ENCODE measurements around the gene BROX.

BROX gene

DNA sequence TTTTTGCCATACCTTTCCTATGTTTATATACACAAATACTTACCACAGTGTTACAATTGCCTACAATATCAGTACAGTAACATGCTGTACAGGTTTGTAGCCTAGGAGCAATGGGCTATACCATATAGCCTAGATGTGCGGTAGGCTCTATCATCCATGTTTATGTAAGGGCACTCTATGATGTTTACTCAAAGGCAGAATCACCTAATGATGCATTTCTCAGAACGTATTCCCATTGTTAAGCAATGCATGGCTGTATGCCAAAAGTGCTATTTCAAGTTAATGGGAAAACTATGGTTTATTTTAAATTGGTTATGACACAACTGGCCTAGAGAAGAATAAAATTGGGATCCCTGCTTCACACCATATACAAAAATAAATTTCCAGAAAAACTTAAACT is 65.6 kb downstream of the BROX start:
- Mint-ChIP-seq H3K4me3 (no peak overlapping the region), H3K27ac (no peak overlapping the region), H3K27me3 (ENCODE audit: low read depth) (no peaks in the 10 kb centered on the region), H3K36me3 (ENCODE audit: low read depth) (no peaks in the 10 kb centered on the region), H3K4me1 (peaks cover 6% of the 10 kb centered on the region), H3K9me3 (no peaks in the 10 kb centered on the region)
- TF ChIP-seq, protein P1, sequence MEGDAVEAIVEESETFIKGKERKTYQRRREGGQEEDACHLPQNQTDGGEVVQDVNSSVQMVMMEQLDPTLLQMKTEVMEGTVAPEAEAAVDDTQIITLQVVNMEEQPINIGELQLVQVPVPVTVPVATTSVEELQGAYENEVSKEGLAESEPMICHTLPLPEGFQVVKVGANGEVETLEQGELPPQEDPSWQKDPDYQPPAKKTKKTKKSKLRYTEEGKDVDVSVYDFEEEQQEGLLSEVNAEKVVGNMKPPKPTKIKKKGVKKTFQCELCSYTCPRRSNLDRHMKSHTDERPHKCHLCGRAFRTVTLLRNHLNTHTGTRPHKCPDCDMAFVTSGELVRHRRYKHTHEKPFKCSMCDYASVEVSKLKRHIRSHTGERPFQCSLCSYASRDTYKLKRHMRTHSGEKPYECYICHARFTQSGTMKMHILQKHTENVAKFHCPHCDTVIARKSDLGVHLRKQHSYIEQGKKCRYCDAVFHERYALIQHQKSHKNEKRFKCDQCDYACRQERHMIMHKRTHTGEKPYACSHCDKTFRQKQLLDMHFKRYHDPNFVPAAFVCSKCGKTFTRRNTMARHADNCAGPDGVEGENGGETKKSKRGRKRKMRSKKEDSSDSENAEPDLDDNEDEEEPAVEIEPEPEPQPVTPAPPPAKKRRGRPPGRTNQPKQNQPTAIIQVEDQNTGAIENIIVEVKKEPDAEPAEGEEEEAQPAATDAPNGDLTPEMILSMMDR (IDR thresholded peaks at IDR 0.05; ENCODE audit: unreplicated experiment in 3 of 3), result no peak

DNA sequence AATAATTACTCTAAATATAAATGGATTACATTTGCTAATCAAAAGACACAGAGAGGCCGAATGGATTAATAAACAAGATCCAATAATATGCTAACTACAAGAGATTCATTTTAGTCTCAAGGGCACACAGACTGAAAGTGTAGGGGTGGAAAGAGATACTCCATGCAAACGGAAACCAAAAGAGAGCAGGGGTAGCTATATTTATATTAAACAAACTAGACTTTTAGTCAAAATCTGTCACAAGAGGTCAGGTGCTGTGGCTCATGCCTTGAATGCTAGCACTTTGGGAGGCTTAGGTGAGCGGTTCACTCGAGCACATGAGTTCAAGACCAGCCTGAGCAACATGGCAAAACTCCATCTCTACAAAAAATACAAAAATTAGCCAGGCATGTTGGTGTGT is 68.9 kb downstream of the BROX start:
- TF ChIP-seq, protein P1 (IDR thresholded peaks at IDR 0.05; ENCODE audit: unreplicated experiment in 3 of 3), result no peak
- Mint-ChIP-seq H3K9me3 (no peaks in the 10 kb centered on the region), H3K27me3 (ENCODE audit: low read depth) (no peaks in the 10 kb centered on the region), H3K27ac (no peak overlapping the region), H3K4me3 (no peak overlapping the region), H3K4me1 (peaks cover 28% of the 10 kb centered on the region), H3K36me3 (ENCODE audit: low read depth) (no peaks in the 10 kb centered on the region)

DNA sequence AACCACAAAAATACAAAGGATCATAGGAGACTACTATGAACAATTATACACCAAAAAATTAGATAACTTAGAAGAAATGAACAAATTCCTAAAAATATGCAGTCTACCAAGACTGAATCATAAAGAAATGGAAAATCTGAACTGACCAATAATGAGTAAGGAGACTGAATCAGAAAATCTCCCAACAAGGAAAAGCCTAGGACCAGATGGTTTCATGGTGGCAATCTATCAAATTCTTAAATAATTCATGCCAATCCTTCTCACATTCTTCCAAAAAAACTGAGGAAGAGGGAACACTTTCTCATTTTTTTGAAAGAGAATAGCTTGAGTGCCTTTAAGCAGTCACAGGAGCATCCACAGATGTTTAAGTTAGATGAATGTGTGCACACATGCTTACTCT is 70.7 kb downstream of the BROX start:
- Mint-ChIP-seq H3K36me3 (ENCODE audit: low read depth) (no peaks in the 10 kb centered on the region), H3K9me3 (no peaks in the 10 kb centered on the region), H3K27me3 (ENCODE audit: low read depth) (no peaks in the 10 kb centered on the region), H3K4me1 (peaks cover 42% of the 10 kb centered on the region), H3K27ac (no peak overlapping the region), H3K4me3 (no peak overlapping the region)
- TF ChIP-seq, protein P1 (IDR thresholded peaks at IDR 0.05; ENCODE audit: unreplicated experiment in 3 of 3), result no peak

DNA sequence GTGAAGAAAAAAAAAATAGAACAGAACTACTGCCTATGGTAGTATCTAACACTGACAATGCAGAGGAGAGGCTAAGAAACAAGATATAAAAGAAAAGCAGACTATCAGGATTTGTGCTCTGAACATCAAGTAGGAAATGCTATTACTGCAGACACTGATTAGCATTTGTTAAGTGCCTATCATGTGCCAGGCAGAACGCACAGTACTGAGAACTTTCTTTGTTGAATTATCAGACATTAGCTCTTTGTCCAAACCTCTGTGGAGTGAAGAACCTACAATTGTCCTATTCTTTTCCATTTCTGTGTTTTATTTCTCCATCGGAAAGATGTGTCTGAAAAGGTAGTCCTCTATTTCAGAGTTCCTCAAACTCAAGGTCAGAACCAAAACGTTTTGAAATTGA is 72.0 kb downstream of the BROX start:
- H3K36me3 Mint-ChIP-seq (ENCODE audit: low read depth), result no peaks in the 10 kb centered on the region
- H3K4me1 Mint-ChIP-seq, result peaks cover 50% of the 10 kb centered on the region
- TF ChIP-seq, protein P1 (IDR thresholded peaks at IDR 0.05; ENCODE audit: unreplicated experiment in 3 of 3), result no peak
- H3K9me3 Mint-ChIP-seq, result no peaks in the 10 kb centered on the region
- peak overlapping the region in 1 of 3 experiments; percentile 16 for H3K4me3 Mint-ChIP-seq
- H3K27ac Mint-ChIP-seq, result peak overlapping the region; percentile 8 to 75 (median 27)
- no peaks in the 10 kb centered on the region for H3K27me3 Mint-ChIP-seq (ENCODE audit: low read depth)
